Activated CD8-positive, alpha-beta T cell treated with anti-CD3 and anti-CD28 coated beads for 36 hours (primary cell): ENCODE measurements around the gene RC3H1. TPM values are rescaled to one million over a fixed set of nuclear protein-coding genes. Genes with fewer than 3 reads are reported as not detected.
"Not testable (repeated sequence)": the region's sequence is repeated elsewhere in the genome, so short reads cannot be mapped to it uniquely, and the experiment has no call there.

ENCODE experiments used
- ATAC-seq: fragments of 200-7000 bp; cut with Tn5 transposase; one replicate; pipeline ENCODE4 v1.10.0; 2021; ENCODE audit warnings: mild to moderate bottlenecking, moderate library complexity
- CTCF ChIA-PET: fragments of 350-600 bp; sonication (Branson Sonifier 250); formaldehyde crosslinking; loops from one replicate; lab custom pipeline; 2021; ENCODE audit warnings: antibody characterized with exemption; lab: Charles Lee
- POLR2A ChIA-PET: fragments of 350-600 bp; sonication (Branson Sonifier 250); formaldehyde crosslinking; loops from one replicate; lab custom pipeline; 2021; ENCODE audit warnings: antibody characterized with exemption; lab: Charles Lee
- DNase-seq: peaks from one replicate; pipeline ENCODE4 v3.0.0-alpha.2; 2020
- H3K27ac Mint-ChIP-seq: one replicate; pipeline ENCODE4 v1.8.0; 2021; ENCODE audit warnings: mild to moderate bottlenecking, mixed read lengths
- H3K27me3 Mint-ChIP-seq: one replicate; pipeline ENCODE4 v1.8.0; 2021; ENCODE audit warnings: mixed read lengths
- H3K36me3 Mint-ChIP-seq: one replicate; pipeline ENCODE4 v1.8.0; 2021; ENCODE audit warnings: low read depth, mixed read lengths
- H3K4me1 Mint-ChIP-seq: one replicate; pipeline ENCODE4 v1.8.0; 2021; ENCODE audit warnings: low read depth, mixed read lengths
- H3K4me3 Mint-ChIP-seq: one replicate; pipeline ENCODE4 v1.8.0; 2021; ENCODE audit warnings: mild to moderate bottlenecking, moderate library complexity, mixed read lengths
- H3K9me3 Mint-ChIP-seq: one replicate; pipeline ENCODE4 v1.8.0; 2021; ENCODE audit warnings: mixed read lengths
- intact Hi-C: fragments of 100-400 bp; cut with micrococcal nuclease; formaldehyde crosslinking; loops from one replicate; pipeline ENCODE4 v1.10.0; 2022
- total RNA-seq, 2 experiments: library from RNA; stranded (reverse); gene quantifications; one replicate each; pipeline ENCODE4 v1.2.3, GENCODE V29; 2021
- TF ChIP-seq, protein P1 (sequence below): fragments of 200-600 bp; IDR thresholded peaks from one replicate; pipeline ENCODE4 v1.8.0; 2022; ENCODE audit warnings: antibody characterized with exemption, mild to moderate bottlenecking

Gene RC3H1
- total RNA-seq, 2 experiments from 2014 or later: 24.9 to 27.2 TPM

GRCh38 chr1:174053826-174054225 lies 31.7 kb upstream of the RC3H1 start:
- ChIA-PET POLR2A (no interaction called here), CTCF (interaction anchor here (0.8 kb wide), 1 partner anchor 14 kb away, joined by 3 read pairs; no protein-coding TSS in a partner anchor)
- H3K4me3 Mint-ChIP-seq: no peak overlapping the region
- H3K4me1 Mint-ChIP-seq: no peaks in the 10 kb centered on the region
- TF ChIP-seq, protein P1, sequence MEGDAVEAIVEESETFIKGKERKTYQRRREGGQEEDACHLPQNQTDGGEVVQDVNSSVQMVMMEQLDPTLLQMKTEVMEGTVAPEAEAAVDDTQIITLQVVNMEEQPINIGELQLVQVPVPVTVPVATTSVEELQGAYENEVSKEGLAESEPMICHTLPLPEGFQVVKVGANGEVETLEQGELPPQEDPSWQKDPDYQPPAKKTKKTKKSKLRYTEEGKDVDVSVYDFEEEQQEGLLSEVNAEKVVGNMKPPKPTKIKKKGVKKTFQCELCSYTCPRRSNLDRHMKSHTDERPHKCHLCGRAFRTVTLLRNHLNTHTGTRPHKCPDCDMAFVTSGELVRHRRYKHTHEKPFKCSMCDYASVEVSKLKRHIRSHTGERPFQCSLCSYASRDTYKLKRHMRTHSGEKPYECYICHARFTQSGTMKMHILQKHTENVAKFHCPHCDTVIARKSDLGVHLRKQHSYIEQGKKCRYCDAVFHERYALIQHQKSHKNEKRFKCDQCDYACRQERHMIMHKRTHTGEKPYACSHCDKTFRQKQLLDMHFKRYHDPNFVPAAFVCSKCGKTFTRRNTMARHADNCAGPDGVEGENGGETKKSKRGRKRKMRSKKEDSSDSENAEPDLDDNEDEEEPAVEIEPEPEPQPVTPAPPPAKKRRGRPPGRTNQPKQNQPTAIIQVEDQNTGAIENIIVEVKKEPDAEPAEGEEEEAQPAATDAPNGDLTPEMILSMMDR: no peak
- DNase-seq: no peak
- no peaks in the 10 kb centered on the region for H3K36me3 Mint-ChIP-seq
- H3K27ac Mint-ChIP-seq: no peak overlapping the region
- no peak for ATAC-seq
- intact Hi-C loops: no loop called here
- no peaks in the 10 kb centered on the region for H3K27me3 Mint-ChIP-seq
- no peaks in the 10 kb centered on the region for H3K9me3 Mint-ChIP-seq

GRCh38 chr1:174052621-174053020 lies 30.5 kb upstream of the RC3H1 start:
- Mint-ChIP-seq H3K4me1 (no peaks in the 10 kb centered on the region), H3K4me3 (no peak overlapping the region), H3K9me3 (no peaks in the 10 kb centered on the region), H3K27ac (no peak overlapping the region), H3K27me3 (no peaks in the 10 kb centered on the region), H3K36me3 (no peaks in the 10 kb centered on the region)
- intact Hi-C loops: no loop called here
- ATAC-seq (no peak), DNase-seq (no peak)
- POLR2A ChIA-PET: interaction anchor here (0.9 kb wide), 1 partner anchor 16 kb away, joined by 3 read pairs; no protein-coding TSS in a partner anchor
- TF ChIP-seq, protein P1: no peak
- CTCF ChIA-PET: no interaction called here

GRCh38 chr1:174051956-174052355 lies 29.8 kb upstream of the RC3H1 start:
- CTCF ChIA-PET: interaction anchor here (0.6 kb wide), 1 partner anchor 40 kb away, joined by 3 read pairs; no protein-coding TSS in a partner anchor
- no peaks in the 10 kb centered on the region for H3K4me1 Mint-ChIP-seq
- intact Hi-C loops: no loop called here
- no peaks in the 10 kb centered on the region for H3K27me3 Mint-ChIP-seq
- ATAC-seq (no peak), DNase-seq (no peak)
- no peak overlapping the region for H3K4me3 Mint-ChIP-seq
- TF ChIP-seq, protein P1: no peak
- H3K9me3 Mint-ChIP-seq: no peaks in the 10 kb centered on the region
- H3K36me3 Mint-ChIP-seq: no peaks in the 10 kb centered on the region
- no peak overlapping the region for H3K27ac Mint-ChIP-seq
- POLR2A ChIA-PET: interaction anchor here (0.9 kb wide), 1 partner anchor 16 kb away, joined by 3 read pairs; no protein-coding TSS in a partner anchor

GRCh38 chr1:174049514-174049913 lies 27.4 kb upstream of the RC3H1 start:
- Mint-ChIP-seq H3K36me3 (no peaks in the 10 kb centered on the region), H3K27ac (no peak overlapping the region), H3K27me3 (no peaks in the 10 kb centered on the region), H3K4me3 (no peak overlapping the region), H3K4me1 (peaks cover 3% of the 10 kb centered on the region), H3K9me3 (no peaks in the 10 kb centered on the region)
- intact Hi-C loops: no loop called here
- ChIA-PET POLR2A (no interaction called here), CTCF (no interaction called here)
- no peak for ATAC-seq
- TF ChIP-seq, protein P1: no peak
- no peak for DNase-seq

DNA sequence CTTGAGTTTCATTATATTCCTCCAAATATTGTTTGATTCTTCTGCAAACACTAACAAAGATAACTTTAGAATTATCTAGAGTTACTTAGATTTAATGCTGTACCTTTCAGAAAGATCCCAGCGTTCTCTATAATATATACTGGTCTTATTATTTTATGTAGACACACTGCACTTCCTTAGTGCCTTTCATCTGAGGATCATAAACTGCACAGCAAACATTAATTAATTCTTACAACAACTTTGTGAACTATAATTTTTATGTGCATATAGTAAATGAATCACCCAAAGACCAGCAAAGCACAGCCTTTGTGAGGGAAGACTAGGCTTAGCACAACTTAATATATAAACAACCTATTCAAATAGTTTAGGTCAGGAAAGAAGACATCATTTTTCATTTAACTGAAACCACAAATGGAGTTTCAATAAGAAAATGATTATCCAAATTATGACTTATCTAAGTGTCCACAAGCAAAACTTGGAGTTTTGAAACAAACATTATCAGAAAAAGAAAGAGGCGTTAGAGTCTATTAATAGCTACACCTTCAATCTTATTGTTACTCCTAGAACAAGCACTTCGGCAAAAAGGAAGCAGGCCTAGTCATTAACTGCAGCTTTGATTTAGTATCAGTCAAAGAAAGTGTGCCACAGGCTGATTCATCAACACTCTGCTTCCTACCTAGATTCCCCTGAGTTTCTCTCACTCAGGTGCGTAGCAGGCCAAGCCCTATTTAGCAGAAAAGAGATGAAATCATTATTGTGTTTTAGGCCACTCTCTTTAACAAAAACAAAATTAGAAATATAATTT lies 22.5 kb upstream of the RC3H1 start:
- CTCF ChIA-PET: interaction anchor here (0.6 kb wide), 1 partner anchor 52 kb away, joined by 3 read pairs; no protein-coding TSS in a partner anchor
- peak; percentile 30 for ATAC-seq

DNA sequence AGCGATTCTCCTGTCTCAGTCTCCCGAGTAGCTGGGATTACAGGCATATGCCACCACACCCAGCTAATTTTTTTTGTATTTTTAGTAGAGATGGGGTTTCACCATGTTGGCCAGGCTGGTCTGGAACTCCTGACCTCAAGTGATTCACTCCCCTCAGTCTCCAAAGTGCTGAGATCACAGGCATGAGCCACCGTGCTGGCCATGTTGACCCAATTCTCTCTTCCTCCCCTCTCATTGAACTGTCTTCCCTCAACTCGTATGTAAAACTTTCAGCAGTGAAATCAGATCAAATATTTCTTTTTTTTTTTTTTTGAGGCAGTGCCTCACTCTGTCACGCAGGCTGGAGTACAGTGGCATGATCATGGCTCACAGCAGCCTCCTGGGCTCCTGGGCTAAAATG lies 20.4 kb upstream of the RC3H1 start:
- intact Hi-C loops, POLR2A ChIA-PET, H3K4me1 Mint-ChIP-seq, H3K27me3 Mint-ChIP-seq, CTCF ChIA-PET, H3K36me3 Mint-ChIP-seq, H3K9me3 Mint-ChIP-seq, H3K27ac Mint-ChIP-seq, DNase-seq, H3K4me3 Mint-ChIP-seq, ATAC-seq: not testable (repeated sequence)

More for the DNA sequence above, 22.5 kb upstream of the RC3H1 start:
- H3K4me1 Mint-ChIP-seq: peaks cover 6% of the 10 kb centered on the region
- no peaks in the 10 kb centered on the region for H3K27me3 Mint-ChIP-seq
- H3K36me3 Mint-ChIP-seq: no peaks in the 10 kb centered on the region
- H3K4me3 Mint-ChIP-seq: no peak overlapping the region
- POLR2A ChIA-PET: interaction anchor here (0.7 kb wide), 1 partner anchor 22 kb away, joined by 3 read pairs; the partner anchor contains the start of gene RC3H1
- TF ChIP-seq, protein P1: no peak
- H3K9me3 Mint-ChIP-seq: no peaks in the 10 kb centered on the region
- intact Hi-C loops: no loop called here
- no peak for DNase-seq
- no peak overlapping the region for H3K27ac Mint-ChIP-seq
